HepG2 (cell line): ENCODE measurements around the gene PCSK5. TPM values are rescaled to one million over a fixed set of nuclear protein-coding genes. Genes with fewer than 3 reads are reported as not detected.
A peak's percentile ranks its signal among the peaks of the same experiment; 100 is the strongest.

Experiments used
- ATAC-seq: fragments of 200-7000 bp; cut with Tn5 transposase; 3 replicates; pipeline ENCODE4 v1.9.1; 2020; ENCODE audit warnings: mild to moderate bottlenecking, moderate library complexity
- BruUV-seq: library from RNA; stranded (reverse); fragments of 400-500 nt; replicated peaks from 2 replicates; lab custom pipeline; 2021; lab: Mats Ljungman, UMichigan
- CTCF ChIA-PET: fragments of 300-600 bp; formaldehyde crosslinking; extraction: SDS; loops from one replicate; lab custom pipeline; 2021; ENCODE audit warnings: low total read pairs, inconsistent platforms, low intra/inter-chr PET ratio; lab: Yijun Ruan, JAX
- POLR2A ChIA-PET: fragments of 350-600 bp; sonication (Branson Sonifier 250); formaldehyde crosslinking; loops from one replicate; lab custom pipeline; 2020; ENCODE audit warnings: antibody characterized with exemption, inconsistent platforms; lab: Yijun Ruan, JAX
- DNase-seq: peaks from one replicate; pipeline ENCODE4 v3.0.0-alpha.2; 2015; ENCODE audit warnings: low spot score
- FAIRE-seq: peaks from 3 replicates; lab custom pipeline; 2011; peaks lifted over from hg19 to GRCh38; lab: Jason Lieb, UNC
- H2AFZ ChIP-seq: one replicate; pipeline ENCODE4 v1.6.1; 2011; ENCODE audit warnings: low read length, inconsistent platforms
- H3K27ac ChIP-seq: fragments of 300-600 bp; 3 replicates; pipeline ENCODE4 v1.8.0; 2011; ENCODE audit warnings: mixed run types, mild to moderate bottlenecking, mixed read lengths, low read length, inconsistent platforms; ENCODE audit not compliant: insufficient read depth; ENCODE audit errors: extremely low read length
- H3K27me3 ChIP-seq, 2 experiments: fragments of 200-600 bp in 1 of 2; 2 replicates in 1 of 2; 3 replicates in 1 of 2; pipeline versions ENCODE4 v1.6.0 to v1.8.0; 2011; ENCODE audit warnings: low read length in 2 of 2, mild to moderate bottlenecking in 2 of 2, moderate library complexity in 2 of 2, inconsistent platforms in 1 of 2; ENCODE audit not compliant: insufficient read depth in 2 of 2, control insufficient read depth in 1 of 2
- H3K36me3 ChIP-seq, 2 experiments: fragments of 200-600 bp in 1 of 2; replicated peaks in 1 of 2; 2 replicates in 1 of 2; 3 replicates in 1 of 2; pipeline versions ENCODE4 v1.5.1 to v1.8.0; 2011; ENCODE audit warnings: low read length in 2 of 2, inconsistent platforms in 1 of 2; ENCODE audit not compliant: insufficient read depth in 2 of 2, control insufficient read depth in 1 of 2
- H3K4me1 ChIP-seq: 2 replicates; pipeline ENCODE4 v1.5.1; 2012; ENCODE audit warnings: low read length, inconsistent platforms; ENCODE audit not compliant: insufficient read depth
- H3K4me2 ChIP-seq: 2 replicates; pipeline ENCODE4 v1.6.0; 2011; ENCODE audit warnings: low read depth, low read length, inconsistent platforms
- H3K4me3 ChIP-seq, 3 experiments: fragments of 200-600 bp in 1 of 3; sonication (generic), shearing (Covaris generic) in 1 of 3; replicated peaks in 1 of 3; 2 replicates each; pipeline ENCODE4 v1.5.1; 2011 to 2016; ENCODE audit warnings: low read length in 3 of 3, inconsistent platforms in 2 of 3, low read depth in 2 of 3, mild to moderate bottlenecking in 2 of 3, control low read depth in 1 of 3, mixed read lengths in 1 of 3; ENCODE audit not compliant: insufficient read depth in 1 of 3
- H3K79me2 ChIP-seq: one replicate; pipeline ENCODE4 v1.6.1; 2011; ENCODE audit warnings: low read length, inconsistent platforms; ENCODE audit not compliant: insufficient read depth
- H3K9ac ChIP-seq: 2 replicates; pipeline ENCODE4 v1.6.0; 2011; ENCODE audit warnings: mild to moderate bottlenecking, low read depth, low read length, inconsistent platforms; ENCODE audit not compliant: insufficient read depth
- H3K9me3 ChIP-seq: 2 replicates; pipeline ENCODE4 v1.5.1; 2012; ENCODE audit warnings: mild to moderate bottlenecking, low read length
- H4K20me1 ChIP-seq: 2 replicates; pipeline ENCODE4 v1.6.0; 2011; ENCODE audit warnings: inconsistent platforms, mild to moderate bottlenecking, low read length, moderate library complexity; ENCODE audit not compliant: insufficient read depth
- ASH2L ChIP-seq: fragments of 300-600, 200-600 bp; sonication (generic); IDR thresholded peaks from 2 replicates; pipeline ENCODE4 v1.7.0; 2017; ENCODE audit warnings: low read depth, mild to moderate bottlenecking, moderate library complexity, mixed read lengths, low read length; ENCODE audit not compliant: insufficient read length
- ATF7 ChIP-seq, 2 experiments: fragments of 450-650 bp in 1 of 2; sonication (generic) in 1 of 2; formaldehyde crosslinking in 1 of 2; IDR thresholded peaks; 2 replicates each; pipeline versions ENCODE4 v1.4.0 to v1.6.1; 2016 to 2020; ENCODE audit warnings: antibody characterized with exemption in 1 of 2, mild to moderate bottlenecking in 1 of 2, missing genetic modification reagents in 1 of 2
- CTCF ChIP-seq: sonication (generic); formaldehyde crosslinking; IDR thresholded peaks from 2 replicates; pipeline ENCODE4 v1.5.0; 2020; ENCODE audit warnings: mild to moderate bottlenecking, missing genetic modification reagents, moderate library complexity
- EEA1 ChIP-seq: sonication (generic); formaldehyde crosslinking; IDR thresholded peaks from 2 replicates; pipeline ENCODE4 v1.5.1; 2020; ENCODE audit warnings: mild to moderate bottlenecking, missing genetic modification reagents, borderline replicate concordance
- GFI1 ChIP-seq: sonication (generic); formaldehyde crosslinking; IDR thresholded peaks from 2 replicates; pipeline ENCODE4 v1.5.0; 2020; ENCODE audit warnings: missing genetic modification reagents, mild to moderate bottlenecking, borderline replicate concordance
- KLF11 ChIP-seq: IDR thresholded peaks from 2 replicates; pipeline ENCODE4 v1.6.1; 2016; ENCODE audit warnings: missing compliant biosample characterization
- MAFK ChIP-seq, 2 experiments: IDR thresholded peaks in 1 of 2; conservative IDR thresholded peaks in 1 of 2; 2 replicates each; pipeline ENCODE4 v1.6.1; 2011; ENCODE audit warnings: improper control_type of control experiment in 2 of 2, low read length in 2 of 2
- MYPOP ChIP-seq: sonication (generic); formaldehyde crosslinking; IDR thresholded peaks from 2 replicates; pipeline ENCODE4 v1.8.1; 2023; ENCODE audit warnings: mild to moderate bottlenecking, moderate library complexity, missing genetic modification reagents
- SMAD9 ChIP-seq: sonication (generic); formaldehyde crosslinking; IDR thresholded peaks from 2 replicates; pipeline ENCODE4 v1.5.1; 2020; ENCODE audit warnings: mild to moderate bottlenecking, missing genetic modification reagents
- SMC3 ChIP-seq: IDR thresholded peaks from 2 replicates; pipeline ENCODE4 v1.6.1; 2011; ENCODE audit warnings: low read length, improper control_type of control experiment
- SSRP1 ChIP-seq: IDR thresholded peaks from 2 replicates; pipeline ENCODE4 v1.6.1; 2016; ENCODE audit warnings: control low read depth
- STAG1 ChIP-seq: sonication (generic); formaldehyde crosslinking; IDR thresholded peaks from 2 replicates; pipeline ENCODE4 v1.4.0; 2020; ENCODE audit warnings: missing genetic modification reagents
- ZBTB25 ChIP-seq: IDR thresholded peaks from 2 replicates; pipeline ENCODE4 v1.6.1; 2018; ENCODE audit warnings: missing genetic modification reagents
- ZC3H13 ChIP-seq: sonication (generic); formaldehyde crosslinking; IDR thresholded peaks from 2 replicates; pipeline ENCODE4 v1.8.1; 2023; ENCODE audit warnings: mild to moderate bottlenecking, missing genetic modification reagents, moderate library complexity
- ZNF576 ChIP-seq: sonication (generic); formaldehyde crosslinking; IDR thresholded peaks from 2 replicates; pipeline ENCODE4 v1.4.0; 2020; ENCODE audit warnings: mild to moderate bottlenecking, missing genetic modification reagents
- WGBS: methylation state at CpG from one replicate; pipeline ENCODE4 v1.1.6; 2017; ENCODE audit warnings: low lambda C conversion rate; 5-methylcytosine and 5-hydroxymethylcytosine counted together
- in situ Hi-C: cut with HindIII; loops from 2 replicates; pipeline ENCODE4 v1.10.0; 2017; ENCODE audit warnings: low pct_unique_long_range_greater_than_20kb; ENCODE audit not compliant: extremely low pct_ligation_motif_present
- intact Hi-C: fragments of 100-400 bp; cut with micrococcal nuclease; formaldehyde crosslinking; loops from one replicate; pipeline ENCODE4 v1.10.0; 2022; ENCODE audit not compliant: unreplicated experiment
- polyA plus RNA-seq, 8 experiments: library from polyadenylated mRNA; depleted of rRNA in 3 of 8; stranded (reverse) in 7 of 8; unstranded in 1 of 8; fragments of >200 nt; fragmentation: Illumina TruSeq in 4 of 8; extraction: Trizol in 4 of 8; gene quantifications; 2 replicates each; pipeline versions ENCODE4 v1.2.1 to v1.2.3, GENCODE V29; 2011 to 2016; ENCODE audit warnings: low read depth in 4 of 8, missing spikeins in 1 of 8, mixed read lengths in 1 of 8; ENCODE audit not compliant: insufficient read depth in 1 of 8
- total RNA-seq, 5 experiments: library from RNA; depleted of rRNA; stranded (reverse); fragments of >200 nt; fragmentation: Illumina TruSeq; extraction: Trizol; gene quantifications; 2 replicates each; pipeline ENCODE4 v1.2.3, GENCODE V29; 2016; ENCODE audit warnings: low read depth in 1 of 5
- TF ChIP-seq, protein P1 (sequence below): sonication (generic); formaldehyde crosslinking; IDR thresholded peaks from 2 replicates; pipeline ENCODE4 v1.9.0; 2022; ENCODE audit warnings: low read depth, missing genetic modification reagents
- TF ChIP-seq, protein P2 (sequence below): sonication (generic); formaldehyde crosslinking; IDR thresholded peaks from 2 replicates; pipeline ENCODE4 v1.8.0; 2023; ENCODE audit warnings: mild to moderate bottlenecking, missing genetic modification reagents

PCSK5 gene
- total and polyA plus RNA-seq, 2 of the 13 experiments (the other 11 are each of a cell fraction or from before 2014, with no cell fraction given) = 0.55 to 0.66 TPM

DNA sequence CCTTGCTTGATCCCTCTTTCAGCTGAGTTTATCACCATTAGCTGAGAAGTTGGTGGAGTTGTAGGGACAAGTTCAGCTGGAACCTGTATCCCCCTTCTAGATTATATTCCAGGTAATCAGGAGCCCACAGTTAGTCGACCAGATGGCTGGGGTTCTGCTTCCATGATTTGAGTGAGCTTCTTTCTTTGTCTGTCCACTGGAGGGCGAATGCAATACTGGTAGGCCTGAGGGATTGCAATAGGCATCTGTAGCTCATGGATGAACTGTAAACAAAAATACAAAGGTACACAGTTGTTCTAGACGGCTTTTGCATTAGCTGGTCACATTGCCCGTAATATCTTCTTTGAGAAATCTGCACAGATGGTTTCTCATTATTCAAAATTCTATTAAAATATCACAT is 88.9 kb downstream of the PCSK5 start:
- no TSS peak for BruUV-seq
- in situ Hi-C loops = loop anchor here (10.0 kb wide), 1 partner anchor 55 kb away; no protein-coding TSS in a partner anchor
- H3K27ac ChIP-seq = no peak overlapping the region
- H3K27me3 ChIP-seq = no peaks in the 10 kb centered on the region
- TF ChIP-seq, protein P1, sequence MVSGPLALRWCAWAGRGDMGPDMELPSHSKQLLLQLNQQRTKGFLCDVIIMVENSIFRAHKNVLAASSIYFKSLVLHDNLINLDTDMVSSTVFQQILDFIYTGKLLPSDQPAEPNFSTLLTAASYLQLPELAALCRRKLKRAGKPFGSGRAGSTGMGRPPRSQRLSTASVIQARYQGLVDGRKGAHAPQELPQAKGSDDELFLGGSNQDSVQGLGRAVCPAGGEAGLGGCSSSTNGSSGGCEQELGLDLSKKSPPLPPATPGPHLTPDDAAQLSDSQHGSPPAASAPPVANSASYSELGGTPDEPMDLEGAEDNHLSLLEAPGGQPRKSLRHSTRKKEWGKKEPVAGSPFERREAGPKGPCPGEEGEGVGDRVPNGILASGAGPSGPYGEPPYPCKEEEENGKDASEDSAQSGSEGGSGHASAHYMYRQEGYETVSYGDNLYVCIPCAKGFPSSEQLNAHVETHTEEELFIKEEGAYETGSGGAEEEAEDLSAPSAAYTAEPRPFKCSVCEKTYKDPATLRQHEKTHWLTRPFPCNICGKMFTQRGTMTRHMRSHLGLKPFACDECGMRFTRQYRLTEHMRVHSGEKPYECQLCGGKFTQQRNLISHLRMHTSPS = no peak
- TF ChIP-seq ZNF576 (CRISPR knock-in tag) (no peak), ATF7 (IDR thresholded peaks at IDR 0.05) (no peak), ATF7 (CRISPR knock-in tag; IDR thresholded peaks at IDR 0.05) (no peak), SSRP1 (CRISPR knock-in tag) (no peak), KLF11 (CRISPR knock-in tag) (no peak), SMAD9 (CRISPR knock-in tag) (no peak), ZBTB25 (no peak), ASH2L (no peak), ZC3H13 (CRISPR knock-in tag) (no peak), MAFK (conservative IDR thresholded peaks at IDR 0.05 in 1 of 2, IDR thresholded peaks at IDR 0.05 in 1 of 2; ENCODE audit: low read length in 2 of 2) (no peak), EEA1 (CRISPR knock-in tag) (no peak), STAG1 (CRISPR knock-in tag) (peak; percentile 26; the same call in 1 of the 2 replicates), SMC3 (peak; percentile 45; the same call in 1 of the 2 replicates), GFI1 (CRISPR knock-in tag) (no peak), MYPOP (CRISPR knock-in tag) (no peak), CTCF (CRISPR knock-in tag) (peak; percentile 34)
- TF ChIP-seq, protein P2, sequence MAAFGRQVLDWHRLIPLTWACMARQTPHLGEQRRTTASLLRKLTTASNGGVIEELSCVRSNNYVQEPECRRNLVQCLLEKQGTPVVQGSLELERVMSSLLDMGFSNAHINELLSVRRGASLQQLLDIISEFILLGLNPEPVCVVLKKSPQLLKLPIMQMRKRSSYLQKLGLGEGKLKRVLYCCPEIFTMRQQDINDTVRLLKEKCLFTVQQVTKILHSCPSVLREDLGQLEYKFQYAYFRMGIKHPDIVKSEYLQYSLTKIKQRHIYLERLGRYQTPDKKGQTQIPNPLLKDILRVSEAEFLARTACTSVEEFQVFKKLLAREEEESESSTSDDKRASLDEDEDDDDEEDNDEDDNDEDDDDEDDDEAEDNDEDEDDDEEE (CRISPR knock-in tag) = no peak
- no peak overlapping the region for H3K4me3 ChIP-seq
- peak; percentile 18 for DNase-seq
- H4K20me1 ChIP-seq = no peaks in the 10 kb centered on the region
- no peaks in the 10 kb centered on the region for H3K9me3 ChIP-seq
- ChIA-PET POLR2A (no interaction called here), CTCF (interaction anchor here (0.8 kb wide), 1 partner anchor 324 kb away, joined by 3 read pairs; no protein-coding TSS in a partner anchor)
- peak; percentile 39 for FAIRE-seq
- no peak overlapping the region for H3K9ac ChIP-seq
- WGBS = 3% methylated on average over 4 of the region's 4 CpGs
- no peaks in the 10 kb centered on the region for H3K36me3 ChIP-seq
- intact Hi-C loops = loop anchor here (2.0 kb wide), 1 partner anchor 323 kb away; no protein-coding TSS in a partner anchor
- no peak overlapping the region for H3K4me2 ChIP-seq
- no peak overlapping the region for H2AFZ ChIP-seq
- ATAC-seq = peak; percentile 81
- H3K4me1 ChIP-seq = no peaks in the 10 kb centered on the region
- H3K79me2 ChIP-seq = no peaks in the 10 kb centered on the region
